GM19468 (cell line): Measurements from ENCODE around the gene NGF.

ENCODE experiments used
- ATAC-seq: cut with Tn5 transposase; IDR thresholded peaks from one replicate; pipeline ENCODE4 v1.9.1; 2021; ENCODE audit warnings: mild to moderate bottlenecking, moderate library complexity, moderate number of reproducible peaks; ENCODE audit not compliant: unreplicated experiment; ENCODE audit errors: extremely low read depth

Gene NGF

DNA sequence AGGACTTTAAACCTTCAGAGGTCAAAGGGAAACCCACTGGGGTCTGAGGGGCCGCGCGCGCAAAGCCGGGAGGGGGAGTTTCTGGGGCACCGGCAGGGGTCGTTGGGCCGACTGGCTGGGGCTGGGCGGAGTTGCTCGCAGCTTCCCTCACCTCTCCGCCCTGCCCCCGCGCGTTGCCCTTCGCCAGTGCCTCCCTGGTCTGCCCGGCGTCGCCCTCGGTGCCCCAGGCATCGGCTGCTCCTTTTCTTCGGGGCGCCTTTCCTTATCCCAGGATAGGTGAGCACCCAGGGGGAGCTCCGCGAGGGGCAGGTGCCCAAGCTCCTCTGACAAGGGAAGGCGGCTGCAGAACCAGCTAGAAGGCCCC, 390 bp upstream of the NGF start:
- no peak for ATAC-seq

DNA sequence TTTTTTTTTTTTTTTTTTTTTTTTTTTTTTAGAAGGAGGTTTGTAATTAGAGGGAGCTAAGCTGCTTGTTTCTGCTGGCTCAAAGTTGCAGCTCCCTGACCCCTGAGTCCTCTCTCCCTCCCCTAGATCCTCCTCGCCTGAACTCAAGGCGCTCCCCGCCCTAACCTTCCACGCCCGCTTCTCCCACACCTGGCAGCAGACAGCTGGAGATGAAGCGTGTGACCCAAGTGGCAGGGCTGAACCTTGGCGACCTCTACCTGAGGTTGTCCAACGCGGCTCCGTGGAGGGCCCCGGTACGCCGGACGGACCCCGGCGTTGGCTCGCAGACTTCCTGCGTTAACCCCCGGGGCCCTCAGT, 795 bp downstream of the NGF start:
- no peak for ATAC-seq

GRCh38 chr1:115336741-115337140, 1.3 kb downstream of the NGF start:
- no peak for ATAC-seq

DNA sequence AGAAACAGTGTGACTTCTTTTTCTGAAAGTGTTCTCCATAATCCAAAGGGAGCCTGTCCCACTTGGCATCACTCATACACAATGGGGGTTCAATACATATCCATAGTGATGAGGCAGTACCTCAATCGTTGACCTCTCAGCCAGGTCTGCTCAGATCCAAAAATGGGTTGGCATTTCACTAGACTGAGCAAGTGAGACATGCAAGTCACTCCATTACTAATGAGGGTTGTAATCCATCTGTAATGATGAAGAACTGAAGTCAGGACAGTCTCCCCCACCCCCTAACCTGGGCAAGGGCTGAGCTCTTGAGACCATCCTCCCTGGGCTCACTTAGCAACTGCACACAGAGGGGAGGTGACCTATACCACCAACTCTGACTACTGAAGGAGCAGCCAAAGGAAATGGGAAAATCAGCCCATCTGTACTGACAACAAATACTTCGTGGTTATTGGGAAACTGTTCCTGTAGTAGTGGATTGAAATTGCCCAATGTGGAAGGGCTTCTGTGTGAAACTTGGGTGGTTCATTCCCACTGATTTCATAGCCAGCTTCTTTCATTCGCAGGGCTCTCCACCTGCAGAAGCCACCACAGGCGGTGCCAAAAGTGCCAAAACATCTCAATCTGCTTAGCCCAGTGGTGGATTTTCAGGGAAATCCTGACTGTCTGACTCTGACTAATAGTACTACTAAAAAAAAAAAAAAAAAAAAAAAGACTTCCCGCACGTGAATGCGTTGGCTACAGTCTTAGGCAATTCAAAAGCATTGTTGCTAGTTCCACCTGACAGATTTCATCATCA, 5.0 kb downstream of the NGF start:
- no peak for ATAC-seq

- no peak for ATAC-seq
Measured at GRCh38 chr1:115331558-115332331, 6.3 kb downstream of the NGF start.

GRCh38 chr1:115330480-115331013, 7.5 kb downstream of the NGF start:
- ATAC-seq: no peak

GRCh38 chr1:115329965-115330364, 8.1 kb downstream of the NGF start:
- no peak for ATAC-seq

DNA sequence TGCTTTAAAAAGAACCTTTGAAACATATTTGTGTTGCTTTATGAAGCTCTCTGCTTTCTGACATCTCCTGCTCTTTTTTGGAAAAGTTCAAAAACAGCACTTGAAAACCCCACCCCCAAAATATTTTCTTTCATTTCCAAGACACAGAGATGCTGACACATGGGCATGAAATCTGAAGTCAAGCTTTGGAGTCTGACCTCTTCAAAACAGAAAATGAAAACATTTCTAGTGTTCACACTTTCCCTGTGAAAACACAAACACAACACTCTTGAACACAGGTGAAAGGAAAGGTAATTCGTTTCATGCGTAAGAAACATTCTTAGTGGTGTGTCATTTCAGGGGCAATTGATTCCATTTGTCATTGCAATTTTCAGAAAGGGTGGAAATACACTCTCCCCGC, 10.8 kb downstream of the NGF start:
- ATAC-seq: no peak

DNA sequence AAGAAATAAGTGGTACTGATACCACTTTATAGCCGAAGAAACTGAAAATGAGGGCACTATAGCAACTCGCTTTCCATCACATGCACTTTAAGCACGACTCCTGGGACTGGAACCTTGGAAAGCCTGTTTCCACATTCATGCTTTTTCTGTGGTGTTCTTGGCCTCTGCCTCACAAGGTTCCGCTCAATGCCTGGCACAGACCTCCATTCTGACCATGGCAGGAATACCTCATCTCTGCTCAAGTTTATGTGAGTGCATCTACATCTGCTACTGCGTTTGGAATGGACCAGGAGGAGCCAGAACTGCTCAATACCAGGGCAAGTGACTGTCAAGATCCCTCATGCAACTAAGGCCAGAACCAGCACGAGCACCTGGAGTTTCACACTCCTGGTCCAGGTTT, 11.6 kb downstream of the NGF start:
- no peak for ATAC-seq

DNA sequence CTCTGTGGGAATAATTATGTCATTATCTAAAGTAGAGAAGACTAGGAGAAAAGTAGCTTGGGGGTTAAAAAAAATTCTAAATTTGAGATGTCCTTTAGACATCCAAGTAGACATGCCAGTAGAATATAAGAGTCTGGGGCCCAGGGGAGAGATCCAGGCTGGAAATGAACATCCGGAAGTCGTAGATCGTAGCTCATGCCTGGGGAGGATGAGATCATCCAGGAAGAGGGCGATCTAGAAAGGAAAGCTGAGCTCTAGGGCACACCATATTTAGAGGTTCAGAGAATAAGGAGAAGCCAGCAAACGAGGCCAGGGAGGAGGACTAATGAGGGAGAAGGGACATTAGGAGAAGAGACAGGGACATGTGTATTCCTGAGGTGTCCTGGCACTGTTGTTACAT, 12.2 kb downstream of the NGF start:
- ATAC-seq: no peak

- ATAC-seq: no peak
Measured at GRCh38 chr1:115324649-115325420, 13.2 kb downstream of the NGF start.

GRCh38 chr1:115323366-115324004, 14.6 kb downstream of the NGF start:
- ATAC-seq: no peak

DNA sequence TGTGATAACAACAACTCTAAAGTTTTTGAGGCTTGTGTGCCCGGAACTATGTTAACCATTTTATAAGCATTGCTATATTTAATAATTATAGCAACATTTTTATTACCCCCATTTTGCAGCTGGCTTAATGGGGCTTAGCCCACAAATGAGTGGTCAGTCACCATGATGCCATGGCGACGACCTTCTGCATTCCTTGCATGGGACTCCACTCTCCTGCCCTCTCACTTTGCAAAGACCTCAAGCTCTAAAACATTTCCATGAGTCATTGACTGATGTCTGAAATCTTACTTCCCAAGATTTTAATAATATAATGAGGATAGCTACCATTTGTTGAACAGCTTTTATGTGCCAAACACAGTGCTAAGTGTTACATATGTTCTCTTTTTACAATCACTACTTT, 15.4 kb downstream of the NGF start:
- no peak for ATAC-seq

GRCh38 chr1:115320377-115320776, 17.7 kb downstream of the NGF start:
- ATAC-seq: no peak

DNA sequence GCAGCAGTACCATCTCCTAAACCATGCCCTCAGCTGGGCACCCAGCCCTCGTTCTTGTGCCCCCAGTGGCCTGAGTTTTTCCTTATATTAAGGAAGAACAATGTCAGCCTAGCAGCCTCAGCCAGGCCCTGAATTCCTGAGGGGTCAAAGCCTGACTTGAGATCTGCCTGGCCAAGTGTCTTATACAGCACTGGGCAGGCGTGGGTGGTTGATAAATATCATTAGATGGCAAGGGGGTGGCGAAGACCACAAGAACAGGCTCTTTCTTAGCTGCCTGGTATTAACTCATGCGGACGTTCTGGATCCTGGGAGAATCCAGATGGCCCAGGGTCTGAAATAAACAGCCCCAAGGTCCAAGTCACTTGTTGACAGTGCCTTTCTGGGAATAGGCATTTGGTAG, 18.3 kb downstream of the NGF start:
- ATAC-seq: no peak

- ATAC-seq: no peak
Measured at GRCh38 chr1:115317101-115318012, 20.7 kb downstream of the NGF start.

GRCh38 chr1:115314765-115315164, 23.3 kb downstream of the NGF start:
- no peak for ATAC-seq

- no peak for ATAC-seq
Measured at GRCh38 chr1:115314092-115314491, 24.0 kb downstream of the NGF start.

DNA sequence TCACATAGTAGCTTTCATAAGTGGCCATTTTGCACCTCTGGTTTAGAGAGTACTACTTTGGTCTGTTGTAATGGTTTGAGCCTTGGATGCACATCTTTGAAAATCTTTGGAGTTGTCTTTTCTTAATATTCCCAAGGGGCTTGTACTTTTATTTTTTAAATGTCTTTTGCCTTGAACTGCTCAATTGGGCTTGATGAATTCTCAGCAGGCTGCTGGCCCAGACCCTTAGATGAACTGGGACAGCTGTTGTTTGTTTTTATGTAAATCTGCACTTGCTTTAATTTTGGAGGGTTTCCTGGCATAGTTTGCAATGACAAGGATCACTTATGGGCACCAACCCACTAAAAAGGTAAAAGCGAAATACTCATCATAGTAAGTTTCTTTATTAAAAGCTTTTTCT, 24.9 kb downstream of the NGF start:
- no peak for ATAC-seq
